H9 (cell line): ENCODE results near the gene DNAJC12. TPM values are rescaled to one million over a fixed set of nuclear protein-coding genes. Genes with fewer than 3 reads are reported as not detected.

ENCODE experiments used
- DNase-seq: peaks from one replicate; pipeline ENCODE4 v3.0.0-alpha.2; 2017
- H2AFZ ChIP-seq: one replicate; pipeline ENCODE4 v1.6.1; 2013; ENCODE audit warnings: mild to moderate bottlenecking, low read length, control low read depth, moderate library complexity
- H2AK5ac ChIP-seq: 2 replicates; pipeline ENCODE4 v1.6.1; 2013; ENCODE audit warnings: low read length, control low read depth, mixed read lengths; ENCODE audit not compliant: insufficient read length
- H2BK120ac ChIP-seq: one replicate; pipeline ENCODE4 v1.6.1; 2013; ENCODE audit warnings: low read depth, mild to moderate bottlenecking, low read length, control low read depth, inconsistent platforms; ENCODE audit not compliant: poor library complexity, severe bottlenecking
- H2BK12ac ChIP-seq: 2 replicates; pipeline ENCODE4 v1.6.1; 2013; ENCODE audit warnings: low read length, control low read depth, mixed read lengths, low read depth; ENCODE audit not compliant: insufficient read length
- H2BK15ac ChIP-seq: 2 replicates; pipeline ENCODE4 v1.6.1; 2013; ENCODE audit warnings: low read depth, low read length, control low read depth
- H2BK20ac ChIP-seq: one replicate; pipeline ENCODE4 v1.6.1; 2013; ENCODE audit warnings: low read depth, mild to moderate bottlenecking, low read length, control low read depth, inconsistent platforms; ENCODE audit not compliant: poor library complexity, severe bottlenecking
- H2BK5ac ChIP-seq: 2 replicates; pipeline ENCODE4 v1.6.1; 2013; ENCODE audit warnings: low read length, control low read depth, mixed read lengths; ENCODE audit not compliant: insufficient read length
- H3K14ac ChIP-seq: 2 replicates; pipeline ENCODE4 v1.6.1; 2013; ENCODE audit warnings: low read length, control low read depth; ENCODE audit not compliant: insufficient read depth
- H3K18ac ChIP-seq: 2 replicates; pipeline ENCODE4 v1.6.1; 2013; ENCODE audit warnings: low read depth, mild to moderate bottlenecking, mixed read lengths, low read length, control low read depth; ENCODE audit not compliant: insufficient read length
- H3K23ac ChIP-seq: 2 replicates; pipeline ENCODE4 v1.6.1; 2013; ENCODE audit warnings: low read length, control low read depth, mixed read lengths, low read depth; ENCODE audit not compliant: insufficient read length
- H3K23me2 ChIP-seq: 2 replicates; pipeline ENCODE4 v1.6.1; 2013; ENCODE audit warnings: low read depth, mild to moderate bottlenecking, mixed read lengths, low read length, control low read depth; ENCODE audit not compliant: insufficient read length, poor library complexity, severe bottlenecking
- H3K27ac ChIP-seq: 2 replicates; pipeline ENCODE4 v1.5.1; 2013; ENCODE audit warnings: low read length, control low read depth, mixed read lengths, low read depth; ENCODE audit not compliant: insufficient read length
- H3K27me3 ChIP-seq: 2 replicates; pipeline ENCODE4 v1.6.1; 2013; ENCODE audit warnings: low read length, control low read depth, inconsistent platforms; ENCODE audit not compliant: insufficient read depth
- H3K4ac ChIP-seq: 2 replicates; pipeline ENCODE4 v1.6.1; 2013; ENCODE audit warnings: low read depth, mild to moderate bottlenecking, control low read depth, inconsistent platforms, low read length, moderate library complexity
- H3K4me1 ChIP-seq: 2 replicates; pipeline ENCODE4 v1.6.1; 2013; ENCODE audit warnings: low read length, control low read depth, inconsistent platforms; ENCODE audit not compliant: insufficient read depth
- H3K4me2 ChIP-seq: 2 replicates; pipeline ENCODE4 v1.6.1; 2013; ENCODE audit warnings: low read length, control low read depth, mixed read lengths; ENCODE audit not compliant: insufficient read length, insufficient read depth
- H3K56ac ChIP-seq: 2 replicates; pipeline ENCODE4 v1.6.1; 2013; ENCODE audit warnings: low read depth, mild to moderate bottlenecking, mixed read lengths, low read length, control low read depth; ENCODE audit not compliant: insufficient read length
- H3K79me1 ChIP-seq: 2 replicates; pipeline ENCODE4 v1.6.1; 2013; ENCODE audit warnings: low read depth, mild to moderate bottlenecking, moderate library complexity, low read length, control low read depth, inconsistent platforms; ENCODE audit not compliant: insufficient read depth, poor library complexity, severe bottlenecking
- H3K79me2 ChIP-seq: 2 replicates; pipeline ENCODE4 v1.6.1; 2013; ENCODE audit warnings: low read length, control low read depth, inconsistent platforms; ENCODE audit not compliant: insufficient read depth
- H3K9ac ChIP-seq: 2 replicates; pipeline ENCODE4 v1.6.1; 2013; ENCODE audit warnings: low read length, control low read depth, mixed read lengths; ENCODE audit not compliant: insufficient read length; ENCODE audit errors: extremely low read depth
- H3K9me3 ChIP-seq: one replicate; pipeline ENCODE4 v1.6.1; 2013; ENCODE audit warnings: low read depth, low read length, inconsistent platforms; ENCODE audit not compliant: control insufficient read depth
- H3T11ph ChIP-seq: one replicate; pipeline ENCODE4 v1.6.1; 2013; ENCODE audit warnings: mild to moderate bottlenecking, low read length, control low read depth, inconsistent platforms
- H4K20me1 ChIP-seq: one replicate; pipeline ENCODE4 v1.6.1; 2013; ENCODE audit not compliant: control insufficient read depth, insufficient read length, insufficient read depth
- H4K5ac ChIP-seq: 2 replicates; pipeline ENCODE4 v1.6.1; 2013; ENCODE audit warnings: low read depth, mild to moderate bottlenecking, mixed read lengths, low read length, control low read depth; ENCODE audit not compliant: insufficient read length
- H4K8ac ChIP-seq: replicated peaks from 2 replicates; pipeline ENCODE4 v1.6.1; 2013; ENCODE audit warnings: low read length, control low read depth, mixed read lengths, low read depth; ENCODE audit not compliant: insufficient read length
- H4K91ac ChIP-seq: 2 replicates; pipeline ENCODE4 v1.6.1; 2013; ENCODE audit warnings: low read depth, mild to moderate bottlenecking, moderate library complexity, mixed read lengths, low read length, control low read depth; ENCODE audit not compliant: insufficient read length
- H3K27ac Mint-ChIP-seq, 3 experiments: 2 replicates in 2 of 3; 3 replicates in 1 of 3; pipeline ENCODE4 v1.8.0; 2020 to 2021; ENCODE audit warnings: mixed read lengths in 3 of 3, mild to moderate bottlenecking in 1 of 3, moderate library complexity in 1 of 3
- H3K27me3 Mint-ChIP-seq: 2 replicates; pipeline ENCODE4 v1.8.0; 2021; ENCODE audit warnings: low read depth, mild to moderate bottlenecking, moderate library complexity, mixed read lengths
- H3K36me3 Mint-ChIP-seq, 3 experiments: 2 replicates in 2 of 3; 3 replicates in 1 of 3; pipeline ENCODE4 v1.8.0; 2020 to 2021; ENCODE audit warnings: low read depth in 3 of 3, mixed read lengths in 3 of 3; ENCODE audit not compliant: insufficient read depth in 1 of 3
- H3K4me1 Mint-ChIP-seq, 2 experiments: 2 replicates each; pipeline ENCODE4 v1.8.0; 2020; ENCODE audit warnings: mixed read lengths in 2 of 2
- H3K4me3 Mint-ChIP-seq, 2 experiments: 2 replicates in 1 of 2; 3 replicates in 1 of 2; pipeline ENCODE4 v1.8.0; 2020 to 2021; ENCODE audit warnings: mild to moderate bottlenecking in 2 of 2, mixed read lengths in 2 of 2, moderate library complexity in 1 of 2
- H3K9me3 Mint-ChIP-seq, 2 experiments: 2 replicates in 1 of 2; 3 replicates in 1 of 2; pipeline ENCODE4 v1.8.0; 2020; ENCODE audit warnings: mild to moderate bottlenecking in 2 of 2, mixed read lengths in 2 of 2, moderate library complexity in 1 of 2
- CTCF ChIP-seq: fragments of 200-600 bp; sonication (generic); conservative IDR thresholded peaks from 3 replicates; pipeline ENCODE4 v1.8.0; 2021; ENCODE audit warnings: antibody characterized with exemption, mild to moderate bottlenecking
- WGBS: extraction: QIAGEN DNeasy Blood & Tissue Kit; methylation state at CpG from one replicate; pipeline ENCODE4 v1.1.7; 2013; ENCODE audit warnings: missing lambda C conversion rate, low lambda C conversion rate, mixed read lengths; ENCODE audit not compliant: insufficient read length; ENCODE audit errors: extremely low coverage; 5-methylcytosine and 5-hydroxymethylcytosine counted together
- total RNA-seq: library from RNA; stranded (reverse); gene quantifications from 2 replicates; pipeline ENCODE4 v1.2.1, GENCODE V29; 2021

Gene DNAJC12
- total RNA-seq, 1 experiment from 2014 or later = 0.85 TPM

DNA sequence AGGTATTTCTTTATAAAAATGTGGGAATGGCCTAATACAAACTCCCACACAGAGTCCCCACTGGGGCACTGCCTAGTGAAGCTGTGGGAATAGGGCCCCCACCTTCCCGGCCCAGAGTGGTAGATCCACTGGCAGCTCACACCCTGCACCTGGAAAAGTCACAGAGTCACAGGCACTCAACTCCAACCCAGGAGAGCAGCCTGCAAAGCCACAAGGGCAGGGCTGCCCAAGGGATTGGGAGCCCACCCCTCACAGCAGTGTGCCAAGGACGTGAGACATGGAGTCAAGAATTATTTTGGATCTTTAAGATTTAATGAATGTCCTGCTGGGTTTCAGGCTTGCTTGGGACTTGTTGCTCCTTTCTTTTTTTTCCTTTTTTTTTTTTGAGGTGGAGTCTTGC is 5.3 kb upstream of the DNAJC12 start:
- H3K27me3 ChIP-seq = no peaks in the 10 kb centered on the region
- H2BK15ac ChIP-seq = no peak overlapping the region
- Mint-ChIP-seq H3K36me3 (peaks cover 4 to 12% (median 5%) of the 10 kb centered on the region in 3 experiments; a peak in 5 of 7 replicates), H3K27ac (no peak overlapping the region), H3K4me1 (no peaks in the 10 kb centered on the region), H3K27me3 (no peaks in the 10 kb centered on the region), H3K9me3 (peaks cover 13 to 14% of the 10 kb centered on the region in 2 experiments), H3K4me3 (no peak overlapping the region)
- no peaks in the 10 kb centered on the region for H4K20me1 ChIP-seq
- TF ChIP-seq CTCF = no peak
- no peak overlapping the region for H3K4ac ChIP-seq
- H3K4me1 ChIP-seq = no peaks in the 10 kb centered on the region
- H4K8ac ChIP-seq = no peak overlapping the region
- H3K18ac ChIP-seq = no peak overlapping the region
- peaks cover 2% of the 10 kb centered on the region; the same call in 1 of the 2 replicates for H3K79me2 ChIP-seq
- no peak overlapping the region for H3K27ac ChIP-seq
- H3K79me1 ChIP-seq = no peaks in the 10 kb centered on the region
- H4K91ac ChIP-seq = no peak overlapping the region
- H2AFZ ChIP-seq = no peak overlapping the region
- H2BK5ac ChIP-seq = no peak overlapping the region
- H3K9ac ChIP-seq = no peak overlapping the region
- no peak overlapping the region for H2BK120ac ChIP-seq
- DNase-seq = no peak
- H3K4me2 ChIP-seq = no peak overlapping the region
- no peak overlapping the region for H3K56ac ChIP-seq
- no peaks in the 10 kb centered on the region for H3K9me3 ChIP-seq
- no peak overlapping the region for H4K5ac ChIP-seq
- no peak overlapping the region for H2AK5ac ChIP-seq
- no peaks in the 10 kb centered on the region for H3K23me2 ChIP-seq
- no peak overlapping the region for H2BK12ac ChIP-seq
- H2BK20ac ChIP-seq = no peak overlapping the region
- no peak overlapping the region for H3K14ac ChIP-seq
- no CpG with 5 or more reads among the region's 2 CpGs for WGBS
- H3K23ac ChIP-seq = no peak overlapping the region
- H3T11ph ChIP-seq = no peak overlapping the region
